LNCAP (cell line): ENCODE measurements around the gene MAMLD1.

Experiments
- CTCF ChIP-seq: fragments of 450-650 bp; IDR thresholded peaks from 2 replicates; pipeline ENCODE4 v1.5.1; 2017; ENCODE audit warnings: mild to moderate bottlenecking

The MAMLD1 gene

DNA sequence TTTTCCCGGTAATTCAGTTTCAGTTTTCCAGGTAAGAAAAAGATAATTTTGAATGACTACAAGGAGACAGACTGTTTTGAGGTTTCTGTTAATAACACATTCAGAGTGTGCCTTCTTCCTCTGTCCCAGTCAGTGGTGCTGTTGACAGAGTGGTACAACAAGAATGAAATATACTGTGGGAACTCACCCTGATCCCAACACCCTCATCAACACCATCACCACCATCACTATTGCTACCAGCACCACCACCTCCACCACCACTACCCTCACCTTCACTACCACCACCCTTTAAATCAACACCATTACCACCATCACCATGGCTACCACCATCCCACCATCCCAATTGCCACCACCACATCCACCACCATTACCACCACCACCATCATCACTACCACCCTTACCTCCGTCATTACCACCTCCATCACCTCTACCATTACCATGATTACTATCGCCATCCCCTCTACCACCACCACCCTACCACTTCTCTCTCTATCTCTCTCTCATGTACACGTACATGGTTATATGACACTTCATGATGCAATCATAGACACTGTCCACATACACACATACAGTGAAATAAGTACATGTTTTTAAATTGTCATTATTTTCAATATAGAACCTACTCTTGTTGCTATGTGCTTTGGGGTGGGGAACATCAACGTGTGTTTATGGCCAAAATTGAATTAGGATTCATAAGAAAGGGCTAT lies 91.5 kb downstream of the MAMLD1 start:
- no peak for TF ChIP-seq CTCF

GRCh38 chrX:150455215-150455608 lies 92.1 kb downstream of the MAMLD1 start:
- TF ChIP-seq CTCF: no peak

- TF ChIP-seq CTCF: no peak
Measured at GRCh38 chrX:150456466-150456865, 93.3 kb downstream of the MAMLD1 start.

DNA sequence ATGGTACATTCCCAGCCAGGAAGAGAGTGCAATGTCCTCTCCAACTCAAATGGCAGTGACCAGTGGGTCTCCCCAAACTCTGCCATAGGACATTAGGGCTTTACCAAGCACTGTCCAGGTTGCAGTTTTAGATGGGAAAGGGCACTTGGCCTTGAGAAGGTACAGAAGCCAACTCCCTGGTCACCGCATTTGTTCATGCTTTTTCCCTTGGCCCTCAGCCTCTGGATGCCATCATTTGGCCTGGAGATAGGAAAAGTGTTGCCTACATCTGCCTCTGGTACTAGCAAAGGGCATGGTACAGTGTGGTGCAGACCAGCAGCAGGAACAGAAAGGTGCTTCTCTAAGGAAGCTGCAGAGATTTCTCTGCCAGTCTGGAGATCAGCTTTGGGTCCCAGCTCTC lies 93.8 kb downstream of the MAMLD1 start:
- no peak for TF ChIP-seq CTCF

GRCh38 chrX:150459196-150459595 lies 96.1 kb downstream of the MAMLD1 start:
- TF ChIP-seq CTCF: no peak

GRCh38 chrX:150460063-150460462 lies 96.9 kb downstream of the MAMLD1 start:
- no peak for TF ChIP-seq CTCF

- no peak for TF ChIP-seq CTCF
Measured at GRCh38 chrX:150460781-150461180, 97.7 kb downstream of the MAMLD1 start.

- no peak for TF ChIP-seq CTCF
Measured at GRCh38 chrX:150463566-150463965, 100.4 kb downstream of the MAMLD1 start.
